GM21723 (cell line): ENCODE results near the gene ARRB1.
"Not testable (repeated sequence)": the region's sequence is repeated elsewhere in the genome, so short reads cannot be mapped to it uniquely, and the experiment has no call there.

ENCODE experiments used
- ATAC-seq: cut with Tn5 transposase; IDR thresholded peaks from one replicate; pipeline ENCODE4 v1.9.1; 2021; ENCODE audit warnings: mild to moderate bottlenecking, moderate library complexity; ENCODE audit not compliant: unreplicated experiment

The ARRB1 gene

DNA sequence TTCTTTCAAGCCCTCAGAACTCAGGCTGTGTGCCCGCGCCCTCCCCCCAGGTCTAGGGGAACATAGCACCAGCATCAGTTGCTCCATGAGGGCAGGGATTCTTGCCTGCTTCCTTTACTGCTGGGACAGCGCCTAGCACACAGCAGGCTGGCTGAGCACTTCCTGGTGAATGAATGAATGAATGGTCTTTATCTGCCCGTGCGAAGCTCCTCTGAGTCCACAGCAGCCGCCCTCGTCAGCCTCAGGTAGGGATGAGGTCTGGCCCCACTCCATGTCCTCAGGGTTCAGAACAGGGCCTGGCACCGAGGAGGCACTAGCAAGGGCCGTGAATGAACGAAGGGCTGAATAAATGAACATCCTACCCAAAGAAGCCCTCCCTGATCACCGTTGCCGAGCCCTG, 27.3 kb downstream of the ARRB1 start:
- no peak for ATAC-seq

DNA sequence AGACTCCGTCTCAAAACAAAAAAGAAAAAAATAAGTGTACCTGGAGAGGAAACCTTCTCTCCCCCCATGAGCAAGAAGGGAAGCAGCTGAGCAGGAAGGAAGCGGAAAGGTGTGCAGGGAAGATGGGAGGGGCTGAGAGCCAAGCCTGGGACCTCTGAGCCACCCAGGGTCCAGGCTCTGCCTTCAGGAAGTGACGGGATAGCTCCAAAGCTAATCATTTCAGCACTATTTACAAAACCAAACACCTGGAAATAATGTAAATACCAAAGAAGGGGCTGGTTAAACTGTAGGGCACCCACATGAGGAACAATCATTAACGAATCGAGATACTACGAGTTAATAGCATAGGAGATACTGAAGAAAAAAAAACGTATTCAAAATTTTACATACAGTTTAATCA, 27.9 kb downstream of the ARRB1 start:
- no peak for ATAC-seq

DNA sequence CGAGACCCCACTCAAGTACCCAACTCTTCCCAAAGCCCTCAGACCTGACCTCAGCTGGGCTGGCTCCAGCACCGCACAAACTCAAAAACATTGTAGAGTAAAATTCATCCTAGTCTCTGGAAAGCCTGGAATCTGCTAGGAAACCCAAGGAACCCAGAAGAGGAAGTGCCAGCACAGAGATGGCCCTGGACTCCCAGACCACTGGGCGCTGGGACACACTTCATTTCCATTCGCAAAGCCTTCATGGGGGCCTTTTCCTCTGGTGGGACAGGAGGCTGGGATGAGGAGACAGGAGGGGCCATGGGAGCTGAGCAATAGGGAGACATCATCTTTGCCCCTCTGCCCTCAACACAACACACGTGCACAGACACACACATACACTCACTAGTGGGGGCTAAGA, 30.8 kb downstream of the ARRB1 start:
- ATAC-seq, result no peak

DNA sequence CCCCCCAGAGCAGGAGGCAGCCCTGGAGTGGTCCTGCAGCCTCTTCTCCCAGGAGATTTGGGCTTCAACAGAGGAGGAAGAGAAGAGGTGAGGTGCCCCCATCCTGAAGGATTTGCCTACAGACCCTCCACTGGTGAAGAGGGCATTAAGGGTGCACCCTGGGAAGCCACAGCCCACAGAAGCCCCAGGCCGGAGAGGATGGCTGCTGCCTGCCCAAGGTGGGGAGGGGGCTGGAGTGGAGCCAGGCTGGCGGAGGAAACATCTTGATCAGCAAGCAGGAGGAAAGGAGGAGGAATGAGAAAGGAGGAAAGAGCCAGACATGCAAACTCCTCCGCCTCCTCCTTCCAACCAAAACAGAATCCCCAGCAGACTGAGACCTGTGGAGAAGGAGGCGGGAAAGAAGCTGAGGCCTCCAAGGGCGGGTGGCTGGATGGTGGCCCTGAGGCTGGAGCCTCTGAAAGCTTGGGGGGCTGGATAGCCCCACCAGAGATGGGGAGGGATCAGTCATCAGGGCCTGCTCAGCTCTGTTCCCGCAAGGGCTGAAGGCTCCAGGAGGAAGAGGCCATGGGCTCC, 31.3 kb downstream of the ARRB1 start:
- ATAC-seq, result no peak

DNA sequence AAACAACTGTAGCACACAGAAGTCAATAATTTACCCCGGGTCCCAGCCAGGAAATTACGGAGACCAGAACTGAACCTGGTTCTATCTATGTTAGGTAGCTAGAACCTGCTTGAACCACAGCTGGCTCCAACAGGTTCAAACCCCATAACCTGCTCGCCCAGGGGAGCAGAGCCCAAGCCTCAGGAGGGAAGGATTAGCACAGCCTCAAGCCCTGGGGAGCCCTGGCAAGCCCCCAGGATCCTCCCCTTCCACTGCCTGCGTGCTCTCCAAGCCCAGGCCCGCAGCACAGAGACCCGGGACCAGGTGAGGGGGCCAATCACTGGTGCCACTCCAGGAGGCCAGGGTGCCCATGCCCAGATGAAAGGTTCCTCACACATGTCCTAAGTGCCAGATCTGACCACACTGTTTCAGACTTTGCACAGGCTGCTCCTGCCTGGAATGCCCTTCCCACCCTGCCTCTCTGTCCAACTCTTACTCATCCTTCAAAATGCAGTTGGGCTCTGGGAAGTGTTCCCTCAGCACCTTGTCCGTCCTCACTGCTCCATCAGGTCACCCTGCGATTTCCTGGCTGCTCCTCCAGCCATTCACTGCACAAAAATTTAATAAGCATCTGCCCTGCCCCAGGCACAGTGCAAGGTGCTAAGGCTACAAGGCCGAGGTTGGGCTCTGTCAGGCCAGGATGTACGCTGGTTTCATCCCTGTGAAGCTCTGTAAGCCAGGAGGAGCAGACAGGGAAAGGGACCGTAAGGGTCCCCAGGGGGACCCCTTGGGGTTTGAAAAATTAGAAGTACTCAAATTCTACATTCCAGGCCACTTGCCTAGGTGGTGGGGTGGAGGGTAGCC, 32.2 kb downstream of the ARRB1 start:
- ATAC-seq, result no peak

DNA sequence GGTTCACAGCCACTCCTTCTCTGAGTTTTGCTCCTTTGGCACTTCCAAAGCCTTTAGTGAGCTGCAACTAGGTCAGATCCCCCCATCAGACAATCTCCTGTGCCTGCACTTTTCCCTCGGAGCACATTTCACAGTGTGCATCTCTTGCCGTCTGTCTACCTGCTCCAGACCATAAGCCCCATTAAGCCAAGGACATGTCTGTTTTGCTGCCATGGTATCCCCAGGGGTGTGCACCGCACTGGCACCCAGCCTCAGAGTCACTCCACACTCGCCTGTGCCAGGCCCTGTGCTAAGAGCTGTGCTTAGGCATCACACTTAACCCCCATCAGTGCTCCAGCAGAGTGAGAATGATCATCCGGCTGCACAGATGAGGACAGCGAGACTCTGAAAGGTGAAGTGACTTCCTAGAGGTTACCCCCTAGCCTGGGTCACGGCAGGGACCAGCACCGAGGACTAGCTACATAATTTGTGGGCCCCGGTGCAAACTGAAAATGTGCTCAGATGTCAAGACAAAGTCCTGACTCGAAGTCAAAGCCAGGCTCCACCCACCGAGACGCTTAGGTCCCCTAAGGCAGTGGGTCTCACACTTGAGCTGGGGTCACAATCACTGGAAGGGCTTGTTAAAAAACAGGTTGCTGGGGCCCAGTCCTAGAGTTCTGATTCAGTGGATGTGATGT, 33.9 kb downstream of the ARRB1 start:
- ATAC-seq, result no peak

DNA sequence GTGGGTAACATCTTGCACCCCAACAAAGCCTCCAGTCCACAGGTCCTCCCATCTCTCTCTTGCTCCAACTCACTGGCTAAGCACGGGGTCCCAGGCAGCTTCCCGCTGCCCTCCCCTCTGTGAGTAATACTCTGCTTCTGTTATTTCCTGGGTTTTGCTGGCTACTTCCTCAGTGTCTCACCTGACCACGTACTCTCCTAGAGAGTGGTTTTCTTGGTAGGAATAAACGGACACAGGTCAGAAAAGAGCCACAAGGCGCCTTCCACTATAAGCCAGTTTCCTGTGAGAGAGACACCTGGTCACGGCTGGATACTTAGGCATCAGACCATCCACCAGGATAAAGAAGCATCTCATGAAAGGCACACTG, 36.0 kb downstream of the ARRB1 start:
- no peak for ATAC-seq

DNA sequence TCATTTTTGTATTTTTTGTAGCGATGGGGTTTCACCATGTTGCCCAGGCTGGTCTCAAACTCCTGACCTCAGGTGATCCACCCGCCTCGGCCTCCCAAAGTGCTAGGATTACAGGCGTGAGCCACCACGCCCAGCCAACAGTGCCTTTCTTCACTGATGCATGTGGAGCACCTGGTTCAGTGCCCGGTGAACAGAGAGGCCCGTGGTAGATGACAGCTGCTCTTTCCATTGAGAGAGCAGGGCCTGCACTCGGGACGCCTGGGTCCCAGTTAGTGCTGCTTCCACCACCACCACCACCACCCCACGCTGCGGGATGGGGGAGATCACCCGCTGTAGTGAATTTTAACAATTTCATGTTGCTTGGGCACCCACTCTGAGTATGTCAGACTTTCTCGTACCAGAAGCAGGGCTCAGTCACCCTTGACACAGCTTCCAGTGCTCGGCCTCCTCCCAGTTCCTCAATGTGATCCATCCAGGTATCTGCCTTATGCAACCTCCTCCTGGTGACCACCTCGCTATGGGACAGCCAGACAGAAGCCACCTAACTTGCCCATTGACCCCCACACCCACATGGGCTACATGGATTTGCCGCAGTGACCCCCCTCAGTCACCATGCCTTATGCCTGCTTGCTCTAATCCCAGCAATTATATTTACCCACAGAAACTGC, 36.6 kb downstream of the ARRB1 start:
- no peak for ATAC-seq

DNA sequence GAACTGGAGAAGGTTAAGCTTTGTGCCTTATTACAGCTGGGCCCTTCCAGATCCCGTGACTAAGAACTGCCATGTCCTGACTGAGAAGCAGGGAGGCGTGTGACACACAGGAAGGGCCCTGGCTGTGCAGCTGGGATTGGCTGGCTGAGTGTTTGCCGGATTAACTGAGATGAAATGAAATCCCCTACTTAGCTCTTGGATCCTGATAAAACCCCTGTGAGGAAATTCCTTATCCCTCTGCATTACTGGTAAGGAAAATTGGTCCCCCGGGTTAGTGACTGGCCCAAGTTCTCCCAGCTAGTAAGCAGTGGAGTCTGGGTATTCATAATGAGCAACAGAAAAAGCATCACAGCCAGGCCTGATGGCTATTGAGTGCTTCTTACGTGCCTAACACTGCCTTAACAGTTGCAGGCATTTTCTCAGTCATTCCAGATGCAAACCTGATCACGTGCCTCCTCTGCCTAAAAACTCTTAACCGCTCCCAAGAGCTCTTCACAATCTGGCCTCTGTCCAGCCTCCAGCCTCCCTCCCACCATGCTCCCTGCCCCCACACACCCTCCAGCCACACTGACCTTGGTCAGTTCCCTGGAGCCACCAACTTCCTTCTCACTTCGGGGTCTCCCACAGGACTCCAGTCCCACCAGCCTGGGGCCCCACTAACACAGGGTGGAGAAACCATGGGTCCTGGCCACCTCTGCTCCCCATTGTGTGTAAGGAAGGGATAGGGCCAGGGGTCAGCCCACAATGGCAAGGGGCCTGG, 37.8 kb downstream of the ARRB1 start:
- no peak for ATAC-seq

DNA sequence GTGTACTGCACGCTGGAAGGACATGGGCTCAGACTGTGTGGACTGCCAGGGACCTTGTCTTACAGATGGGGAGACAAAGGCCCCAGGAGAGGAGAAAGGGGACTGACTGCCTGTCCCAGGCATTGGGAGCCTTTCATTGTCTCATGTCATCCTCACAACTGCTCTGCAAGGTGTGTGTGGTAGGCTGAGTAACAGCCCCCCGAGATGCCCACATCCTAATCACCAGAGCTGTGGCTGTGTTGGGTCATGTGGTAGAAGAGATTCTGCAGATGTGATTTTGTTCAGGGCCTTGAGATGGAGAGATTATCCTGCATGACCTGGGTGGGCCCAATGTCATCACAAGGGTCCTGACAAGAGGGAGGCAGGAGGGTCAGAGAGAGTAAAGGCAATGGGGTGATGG, 39.1 kb downstream of the ARRB1 start:
- ATAC-seq, result no peak

DNA sequence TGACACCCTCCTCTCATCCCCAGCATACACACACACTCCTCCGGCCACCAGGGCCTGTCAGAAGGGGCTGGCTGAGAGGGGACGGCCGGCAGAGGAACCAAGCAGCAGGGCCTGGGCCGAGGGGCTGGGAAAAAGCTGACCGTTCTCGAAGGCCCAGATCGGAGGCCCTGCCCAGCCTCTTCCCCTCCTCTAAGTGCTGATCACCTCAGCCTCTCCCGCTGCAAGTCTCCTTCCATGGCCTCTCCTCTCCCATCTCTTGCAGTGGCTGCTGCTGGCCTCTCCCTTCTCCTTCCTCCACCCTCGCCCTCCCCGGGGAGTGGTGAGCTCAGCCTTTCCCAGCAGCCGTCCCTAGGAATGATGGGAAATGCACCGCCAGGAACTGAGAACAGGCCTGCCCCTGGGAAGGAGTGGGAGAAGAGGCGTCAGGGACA, 39.6 kb downstream of the ARRB1 start:
- ATAC-seq, result no peak

DNA sequence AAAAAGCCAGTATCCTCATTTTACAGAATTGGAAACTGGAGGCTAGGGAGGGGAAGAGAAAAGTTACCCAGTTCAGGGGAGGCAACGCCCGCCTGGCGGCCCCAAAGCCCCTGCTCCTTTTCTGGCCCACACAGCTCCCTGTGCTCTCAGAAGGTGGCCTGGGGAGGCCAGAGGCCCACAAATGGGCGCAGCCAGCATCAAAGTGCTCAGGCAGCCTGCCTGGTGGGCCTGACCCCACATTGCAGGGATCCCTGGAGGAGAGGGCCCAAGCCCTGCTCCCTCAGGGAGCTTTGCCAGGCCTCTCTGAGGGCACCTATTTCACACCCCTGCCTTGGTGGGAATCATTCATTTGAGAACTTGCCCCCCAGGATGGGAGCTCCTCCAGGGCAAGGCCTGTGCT, 42.5 kb downstream of the ARRB1 start:
- no peak for ATAC-seq

DNA sequence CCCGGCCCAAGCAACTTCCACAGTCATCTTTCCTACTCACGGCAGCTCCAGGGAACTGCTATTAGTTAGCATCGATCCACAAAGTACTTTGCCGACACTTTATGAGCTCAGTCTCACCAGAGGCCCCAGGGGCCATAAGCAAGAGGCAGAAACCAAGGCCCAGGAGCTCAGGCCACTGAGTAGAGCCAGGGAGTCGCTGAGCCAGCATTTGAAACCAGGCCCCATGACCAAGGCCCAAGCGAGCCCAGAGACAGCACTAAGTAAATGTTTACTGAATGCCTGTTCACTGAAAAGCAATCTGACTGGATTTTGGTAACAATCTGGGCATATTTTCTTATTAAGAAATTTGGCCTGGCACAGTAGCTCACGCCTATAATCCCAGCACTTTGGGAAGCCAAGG, 43.3 kb downstream of the ARRB1 start:
- ATAC-seq, result no peak

DNA sequence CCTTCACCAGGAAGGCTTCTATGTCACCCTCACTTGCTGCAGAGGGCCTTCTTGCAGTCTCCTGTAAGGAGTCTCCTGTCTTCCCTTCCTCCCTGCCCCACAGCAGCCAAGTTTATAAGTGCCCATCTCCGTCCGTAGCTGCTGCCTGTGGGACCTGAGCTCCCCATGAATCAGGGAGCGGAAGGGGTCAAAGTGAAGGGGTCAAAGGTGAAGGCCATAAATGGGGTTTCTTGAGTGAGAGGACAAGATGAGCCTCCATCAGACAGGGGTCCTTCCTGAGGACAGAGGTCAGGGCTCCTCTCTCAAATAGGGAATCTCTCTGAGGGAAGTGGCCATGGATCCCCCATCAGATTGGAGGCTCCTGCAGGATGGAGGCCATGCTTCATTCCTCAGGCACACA, 44.4 kb downstream of the ARRB1 start:
- ATAC-seq, result no peak

DNA sequence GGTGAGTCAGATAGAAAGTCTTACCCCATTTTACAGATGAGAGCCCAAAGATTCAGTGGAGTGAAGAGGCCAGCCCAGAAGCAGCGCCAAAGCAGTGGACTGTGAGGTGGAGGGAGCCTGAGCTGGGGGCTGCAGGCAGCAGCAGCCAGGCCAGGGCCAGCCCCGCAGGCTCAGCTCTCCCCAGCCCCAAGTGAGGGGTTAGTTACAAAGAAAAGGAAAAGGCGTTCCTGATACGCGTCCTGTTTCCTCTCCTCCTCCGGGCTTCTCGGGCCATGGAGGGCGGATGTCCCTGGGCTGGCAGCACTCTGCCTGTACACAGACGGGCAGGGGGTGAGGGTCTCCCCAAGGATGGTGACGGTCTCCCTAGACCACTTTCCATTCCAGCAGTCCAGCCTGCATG, 44.9 kb downstream of the ARRB1 start:
- no peak for ATAC-seq

DNA sequence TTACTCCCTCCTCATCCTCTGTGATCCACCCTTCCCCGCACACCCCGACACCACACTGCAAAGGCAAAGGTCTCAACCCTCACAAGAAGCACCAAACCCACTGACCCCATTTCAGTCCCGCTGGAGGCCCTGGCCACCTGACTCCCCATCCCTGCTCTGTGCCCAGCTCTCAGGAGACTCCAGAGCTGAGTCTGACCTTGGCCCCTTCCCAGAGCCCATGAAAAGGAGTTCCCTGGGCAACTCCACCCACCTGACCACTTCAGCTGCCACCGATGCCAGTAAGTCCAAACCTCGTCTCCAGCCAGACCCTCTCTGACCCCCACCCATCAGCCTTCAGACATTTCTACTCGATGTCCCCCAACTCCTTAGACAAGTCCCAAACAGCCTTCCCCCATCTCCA, 45.5 kb downstream of the ARRB1 start:
- ATAC-seq, result no peak

DNA sequence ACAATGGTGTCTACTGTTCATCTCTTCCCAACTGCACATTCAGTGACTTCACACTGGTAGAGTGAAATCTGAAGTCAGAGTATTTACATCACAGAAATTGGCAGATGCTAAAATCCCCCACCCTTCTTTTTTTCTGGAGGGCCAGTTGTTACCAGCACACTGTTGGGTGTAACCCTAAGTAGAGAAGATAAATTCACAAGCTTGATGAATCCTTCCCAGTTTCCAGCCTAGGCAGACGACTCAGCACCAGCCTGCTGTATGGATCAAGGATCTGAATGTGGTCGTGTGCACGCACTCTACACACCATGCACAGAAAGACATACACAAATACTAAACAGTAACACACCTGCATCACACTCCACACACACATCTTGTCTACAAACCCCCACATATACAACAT, 46.0 kb downstream of the ARRB1 start:
- no peak for ATAC-seq

DNA sequence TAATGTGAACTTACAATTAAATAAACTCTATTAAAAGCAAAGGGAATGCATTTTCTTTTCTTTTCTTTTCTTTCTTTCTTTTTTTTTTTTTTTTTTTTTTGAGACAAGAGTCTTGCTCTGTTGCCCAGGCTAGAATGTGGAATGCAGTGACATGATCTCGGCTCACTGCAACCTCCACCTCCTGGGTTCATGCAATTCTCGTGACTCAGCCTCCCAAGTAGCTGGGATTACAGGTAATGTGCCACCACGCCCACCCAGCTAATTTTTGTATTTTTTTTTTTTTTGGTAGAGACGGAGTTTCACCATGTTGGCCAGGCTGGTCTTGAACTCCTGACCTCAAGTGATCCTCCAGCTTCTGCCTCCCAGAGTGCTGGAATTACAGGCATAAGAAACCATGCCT, 46.5 kb downstream of the ARRB1 start:
- ATAC-seq, result not testable (repeated sequence)

DNA sequence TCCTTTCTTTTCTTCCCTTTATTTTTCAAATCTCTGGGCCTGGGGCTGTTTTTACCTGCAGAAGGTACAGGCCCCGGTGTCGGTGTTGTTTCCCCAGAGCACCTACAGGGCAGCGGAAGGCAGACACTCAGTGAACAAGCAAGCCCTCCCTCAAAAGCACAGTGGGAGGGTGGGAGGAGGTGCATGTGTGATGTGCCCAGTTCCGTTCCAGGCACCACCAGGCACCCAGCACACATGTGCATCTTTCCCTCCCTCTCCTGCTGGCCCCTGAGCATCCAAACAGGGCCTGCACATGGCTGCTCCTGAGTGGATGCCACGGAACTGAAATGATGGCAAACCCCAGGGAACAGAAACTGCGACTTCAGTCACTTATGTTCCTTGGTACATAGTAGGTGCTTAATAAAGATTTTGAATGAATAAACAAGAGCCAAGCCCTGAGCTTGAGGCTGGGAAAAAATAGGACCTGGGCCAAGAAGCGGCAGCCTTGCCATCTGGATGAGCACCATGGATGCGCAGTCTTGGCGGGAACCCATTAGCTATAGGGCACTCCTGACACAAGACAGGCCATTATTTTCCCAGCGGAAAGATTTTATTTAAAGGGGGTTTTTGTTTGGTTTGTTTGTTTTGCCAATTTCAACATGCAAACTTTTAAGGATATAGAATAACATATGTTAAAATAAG, 47.8 kb downstream of the ARRB1 start:
- ATAC-seq, result no peak

DNA sequence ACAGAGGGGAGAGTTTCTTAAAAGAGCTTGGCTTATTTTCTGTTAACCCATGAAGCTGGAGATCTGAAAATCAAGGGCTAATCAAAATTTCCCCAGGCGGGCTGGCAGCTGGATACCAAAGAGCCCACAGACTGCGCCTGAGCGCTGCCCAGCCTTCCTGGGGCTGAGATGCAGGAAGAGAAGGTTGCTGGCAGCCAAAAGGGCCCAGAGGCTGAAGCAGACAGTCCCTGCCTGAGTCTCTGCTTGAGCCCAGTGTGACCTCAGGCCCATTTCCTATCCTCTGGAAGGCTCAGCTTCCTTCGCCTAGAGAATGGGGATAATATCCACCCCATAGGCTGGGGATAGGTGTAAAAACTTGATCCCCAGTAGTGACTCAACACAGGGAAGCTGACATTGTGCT, 49.1 kb downstream of the ARRB1 start:
- no peak for ATAC-seq
